Hepatocyte (in vitro differentiated cells): Measurements from ENCODE around the gene SNAI3. TPM values are rescaled to one million over a fixed set of nuclear protein-coding genes. Genes with fewer than 3 reads are reported as not detected.
A peak's percentile ranks its signal among the peaks of the same experiment; 100 is the strongest.

ENCODE experiments used
- DNase-seq: peaks from one replicate; pipeline ENCODE4 v3.0.0-alpha.2; 2016; ENCODE audit warnings: low spot score
- H2AFZ ChIP-seq: fragments of 200-600 bp; sonication (generic); 2 replicates; pipeline ENCODE4 v1.6.0; 2016; ENCODE audit warnings: antibody characterized with exemption, mild to moderate bottlenecking
- H3K27ac ChIP-seq: fragments of 200-600 bp; sonication (generic); 2 replicates; pipeline ENCODE4 v1.5.1; 2016; ENCODE audit warnings: mild to moderate bottlenecking
- H3K27me3 ChIP-seq: fragments of 200-600 bp; sonication (generic); 2 replicates; pipeline ENCODE4 v1.6.1; 2016
- H3K36me3 ChIP-seq: fragments of 200-600 bp; sonication (generic); replicated peaks from 2 replicates; pipeline ENCODE4 v1.5.1; 2016; ENCODE audit warnings: low read depth; ENCODE audit not compliant: insufficient read depth
- H3K4me1 ChIP-seq: fragments of 200-600 bp; sonication (generic); 2 replicates; pipeline ENCODE4 v1.5.1; 2016; ENCODE audit warnings: mild to moderate bottlenecking, moderate library complexity; ENCODE audit not compliant: insufficient read depth
- H3K4me2 ChIP-seq: fragments of 200-600 bp; sonication (generic); 2 replicates; pipeline ENCODE4 v1.6.0; 2016
- H3K4me3 ChIP-seq: fragments of 200-600 bp; sonication (generic); 2 replicates; pipeline ENCODE4 v1.5.1; 2016; ENCODE audit warnings: mild to moderate bottlenecking
- H3K79me2 ChIP-seq: fragments of 200-600 bp; sonication (generic); 2 replicates; pipeline ENCODE4 v1.6.0; 2017; ENCODE audit warnings: mild to moderate bottlenecking
- H3K9me2 ChIP-seq: fragments of 200-600 bp; sonication (generic); replicated peaks from 2 replicates; pipeline ENCODE4 v1.6.0; 2017; ENCODE audit warnings: mild to moderate bottlenecking; ENCODE audit not compliant: insufficient read depth
- H3K9me3 ChIP-seq: fragments of 200-600 bp; sonication (generic); 2 replicates; pipeline ENCODE4 v1.5.1; 2016; ENCODE audit warnings: low read depth, mild to moderate bottlenecking
- H4K20me1 ChIP-seq: fragments of 200-600 bp; sonication (generic); 2 replicates; pipeline ENCODE4 v1.6.0; 2016; ENCODE audit warnings: mild to moderate bottlenecking; ENCODE audit not compliant: insufficient read depth, poor library complexity, severe bottlenecking
- EZH2 ChIP-seq: fragments of 200-600 bp; sonication (generic); IDR thresholded peaks from 2 replicates; pipeline ENCODE4 v1.6.1; 2016; ENCODE audit warnings: antibody characterized with exemption, mild to moderate bottlenecking, borderline replicate concordance
- EZH2phosphoT487 ChIP-seq: fragments of 200-600 bp; sonication (generic); IDR thresholded peaks from one replicate; pipeline ENCODE4 v1.6.1; 2018; ENCODE audit warnings: antibody characterized with exemption, mild to moderate bottlenecking, low read depth, moderate library complexity; ENCODE audit not compliant: unreplicated experiment, severe bottlenecking
- WGBS: methylation state at CpG from one replicate; pipeline ENCODE4 v1.1.6; 2016; ENCODE audit warnings: low lambda C conversion rate; ENCODE audit errors: missing lambda C conversion rate; 5-methylcytosine and 5-hydroxymethylcytosine counted together
- polyA plus RNA-seq: library from polyadenylated mRNA; unstranded; fragments of >200 nt; fragmentation: Nextera tagmentation; extraction: Ambion mirVana; gene quantifications from 2 replicates; pipeline ENCODE4 v1.2.1, GENCODE V29; 2016
- total RNA-seq: library from RNA; depleted of rRNA; stranded (reverse); fragments of >200 nt; gene quantifications from 2 replicates; pipeline ENCODE4 v1.2.3, GENCODE V29; 2014
- TF ChIP-seq, protein P1 (sequence below): fragments of 200-600 bp; sonication (generic); IDR thresholded peaks from 2 replicates; pipeline ENCODE4 v1.5.1; 2016; ENCODE audit warnings: antibody characterized with exemption, mild to moderate bottlenecking; ENCODE audit not compliant: poor library complexity

Gene SNAI3
- total and polyA plus RNA-seq, 2 experiments from 2014 or later = 1.7 to 5.0 TPM

DNA sequence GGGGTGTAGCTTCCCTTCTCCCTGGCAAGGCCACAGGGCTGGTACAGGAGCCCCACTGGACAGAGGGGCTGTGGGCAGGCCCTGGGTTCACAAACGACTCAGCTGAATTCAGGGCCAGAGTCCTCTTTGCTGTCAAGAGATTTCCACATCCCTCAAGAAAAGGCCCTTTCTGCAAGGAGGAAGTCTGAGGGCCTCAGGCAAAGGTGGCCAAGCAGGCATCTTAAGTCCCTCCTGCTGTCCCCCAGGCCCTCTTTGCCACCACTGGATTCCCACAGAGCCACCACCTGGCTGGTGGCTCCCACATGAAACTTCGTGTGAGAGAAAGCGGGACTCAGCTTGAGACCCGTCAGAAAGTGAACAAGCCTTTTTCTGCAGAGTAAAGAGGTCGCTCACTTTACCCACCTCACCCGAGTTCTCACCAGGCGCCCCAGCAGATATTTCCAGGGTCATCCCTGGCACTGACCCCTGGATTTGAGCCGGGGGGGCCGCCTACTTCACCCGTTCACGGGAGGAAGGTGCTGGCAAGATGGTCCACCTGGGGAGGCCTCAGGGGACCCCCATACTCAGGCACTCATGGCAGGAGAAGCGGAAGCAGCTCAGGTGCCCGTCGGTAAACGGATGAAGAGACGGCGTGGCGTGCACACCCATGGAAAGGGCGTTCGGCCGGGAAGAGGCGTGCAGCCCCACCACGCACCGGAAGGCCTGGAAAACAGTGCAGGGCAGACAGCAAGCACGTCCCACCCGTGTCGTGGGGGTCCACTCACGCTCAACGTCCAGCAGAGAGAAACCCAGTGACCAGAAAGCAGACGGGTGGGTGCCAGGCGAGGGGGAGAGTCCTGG, 16.3 kb upstream of the SNAI3 start:
- Histone ChIP-seq H3K9me2 (no peaks in the 10 kb centered on the region), H3K4me1 (peaks cover 7% of the 10 kb centered on the region), H4K20me1 (no peaks in the 10 kb centered on the region), H2AFZ (no peak overlapping the region), H3K4me2 (no peak overlapping the region), H3K9me3 (no peaks in the 10 kb centered on the region), H3K4me3 (no peak overlapping the region), H3K36me3 (no peaks in the 10 kb centered on the region), H3K27ac (no peak overlapping the region), H3K79me2 (peaks cover 25% of the 10 kb centered on the region), H3K27me3 (no peaks in the 10 kb centered on the region)
- TF ChIP-seq EZH2 = no peak
- TF ChIP-seq, protein P1, sequence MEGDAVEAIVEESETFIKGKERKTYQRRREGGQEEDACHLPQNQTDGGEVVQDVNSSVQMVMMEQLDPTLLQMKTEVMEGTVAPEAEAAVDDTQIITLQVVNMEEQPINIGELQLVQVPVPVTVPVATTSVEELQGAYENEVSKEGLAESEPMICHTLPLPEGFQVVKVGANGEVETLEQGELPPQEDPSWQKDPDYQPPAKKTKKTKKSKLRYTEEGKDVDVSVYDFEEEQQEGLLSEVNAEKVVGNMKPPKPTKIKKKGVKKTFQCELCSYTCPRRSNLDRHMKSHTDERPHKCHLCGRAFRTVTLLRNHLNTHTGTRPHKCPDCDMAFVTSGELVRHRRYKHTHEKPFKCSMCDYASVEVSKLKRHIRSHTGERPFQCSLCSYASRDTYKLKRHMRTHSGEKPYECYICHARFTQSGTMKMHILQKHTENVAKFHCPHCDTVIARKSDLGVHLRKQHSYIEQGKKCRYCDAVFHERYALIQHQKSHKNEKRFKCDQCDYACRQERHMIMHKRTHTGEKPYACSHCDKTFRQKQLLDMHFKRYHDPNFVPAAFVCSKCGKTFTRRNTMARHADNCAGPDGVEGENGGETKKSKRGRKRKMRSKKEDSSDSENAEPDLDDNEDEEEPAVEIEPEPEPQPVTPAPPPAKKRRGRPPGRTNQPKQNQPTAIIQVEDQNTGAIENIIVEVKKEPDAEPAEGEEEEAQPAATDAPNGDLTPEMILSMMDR = no peak
- TF ChIP-seq EZH2phosphoT487 = no peak
- no peak for DNase-seq
- WGBS = 92% methylated on average over 31 of the region's 31 CpGs

DNA sequence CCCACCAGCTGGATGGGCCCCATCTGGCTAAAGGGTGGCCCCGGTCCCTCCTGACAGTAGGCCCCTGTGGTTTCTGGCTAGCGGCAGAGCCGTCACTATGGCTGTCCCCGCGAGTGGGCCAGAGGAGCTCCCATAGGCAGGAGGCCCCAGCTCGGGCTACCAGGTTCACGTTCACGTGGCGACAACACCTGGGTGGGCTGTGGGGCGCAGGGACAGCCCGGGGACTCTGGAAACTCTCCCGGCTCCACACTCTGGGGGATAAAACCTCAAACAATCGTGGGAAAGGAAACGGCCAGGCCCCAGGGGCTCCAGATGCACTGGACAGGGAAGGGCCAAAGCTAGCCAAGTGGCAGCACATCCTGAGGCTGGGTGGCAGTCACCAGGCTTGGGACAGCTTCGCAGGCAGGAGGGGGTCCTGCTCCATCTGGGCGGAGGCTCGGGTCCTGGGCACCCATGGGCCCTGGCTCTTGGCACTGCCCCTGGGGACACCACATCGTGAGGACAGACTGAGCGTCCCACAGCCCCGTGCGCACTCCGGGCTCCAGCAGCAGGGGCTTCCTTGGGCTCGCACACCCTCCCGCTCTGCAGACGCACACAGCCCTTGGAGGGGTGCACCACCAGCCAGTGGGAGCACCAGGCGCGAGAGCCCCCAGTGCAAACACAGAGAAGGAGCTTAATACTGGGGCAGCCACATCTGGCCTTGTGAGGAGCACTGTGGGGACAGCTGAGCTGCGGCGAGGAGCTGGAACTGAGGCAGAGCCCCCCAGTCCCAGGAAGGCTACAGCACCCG, 15.5 kb upstream of the SNAI3 start:
- Histone ChIP-seq H3K9me2 (no peaks in the 10 kb centered on the region), H2AFZ (no peak overlapping the region), H3K4me2 (no peak overlapping the region), H3K27ac (no peak overlapping the region), H3K36me3 (no peaks in the 10 kb centered on the region), H3K4me1 (peaks cover 3% of the 10 kb centered on the region), H3K79me2 (peaks cover 17% of the 10 kb centered on the region), H3K4me3 (no peak overlapping the region), H3K9me3 (no peaks in the 10 kb centered on the region), H4K20me1 (no peaks in the 10 kb centered on the region), H3K27me3 (no peaks in the 10 kb centered on the region)
- DNase-seq = no peak
- TF ChIP-seq, protein P1 = no peak
- TF ChIP-seq EZH2 (no peak), EZH2phosphoT487 (no peak)
- WGBS = 89% methylated on average over 30 of the region's 30 CpGs

DNA sequence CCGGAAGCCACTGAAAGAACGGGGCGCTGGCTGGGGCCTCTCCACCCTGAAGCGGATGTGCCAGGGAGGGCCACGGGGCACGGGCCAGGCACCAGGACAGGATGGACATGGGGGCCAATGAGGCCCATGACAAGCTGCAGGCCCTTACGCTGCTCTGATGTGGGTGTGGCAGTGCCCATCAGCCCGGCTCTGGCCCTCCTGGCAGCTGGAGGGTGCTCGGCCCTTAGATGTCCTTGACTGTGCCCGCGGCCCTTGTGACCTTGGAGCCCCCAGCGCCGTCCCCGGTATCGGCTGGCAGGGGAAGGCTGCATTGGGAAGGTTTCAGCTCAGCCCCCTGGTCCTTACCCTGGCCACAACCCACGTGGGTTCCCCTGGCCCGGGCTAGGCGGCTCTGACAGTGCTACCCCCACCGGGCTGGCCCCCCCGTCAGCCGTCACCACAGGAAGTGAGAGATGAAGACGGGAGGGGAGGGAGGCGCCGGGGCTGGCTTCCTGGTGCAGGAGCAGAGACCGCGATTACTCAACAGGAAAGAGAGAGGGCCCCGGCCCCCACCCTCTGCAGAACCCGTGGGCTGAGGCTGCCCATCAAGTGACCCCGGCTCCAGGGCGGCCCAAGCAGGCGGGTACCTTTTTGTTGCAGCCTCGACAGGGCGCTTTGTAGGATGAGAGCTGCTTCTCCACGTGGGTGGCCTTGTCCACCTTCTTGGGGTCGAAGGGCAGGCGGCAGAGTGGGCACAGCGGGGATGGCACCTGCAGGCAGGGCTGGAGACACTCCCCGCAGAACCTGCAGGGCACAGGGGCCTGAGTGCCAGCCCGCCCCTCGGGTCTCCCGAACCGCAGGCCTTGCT, 14.6 kb upstream of the SNAI3 start:
- H3K36me3 ChIP-seq = no peaks in the 10 kb centered on the region
- H3K4me2 ChIP-seq = no peak overlapping the region
- peaks cover 3% of the 10 kb centered on the region for H3K4me1 ChIP-seq

More for the DNA sequence above, 14.6 kb upstream of the SNAI3 start:
- whole genome bisulfite sequencing = 79% methylated on average over 36 of the region's 42 CpGs
- Histone ChIP-seq H3K79me2 (peaks cover 13% of the 10 kb centered on the region), H4K20me1 (no peaks in the 10 kb centered on the region), H3K27me3 (no peaks in the 10 kb centered on the region), H3K4me3 (no peak overlapping the region), H3K9me2 (no peaks in the 10 kb centered on the region), H2AFZ (no peak overlapping the region), H3K27ac (no peak overlapping the region), H3K9me3 (no peaks in the 10 kb centered on the region)
- no peak for TF ChIP-seq EZH2phosphoT487
- TF ChIP-seq, protein P1 = no peak
- peak; percentile 38 for DNase-seq
